GM23248 (cell line): ENCODE data around the gene DENND1A. TPM values are rescaled to one million over a fixed set of nuclear protein-coding genes. Genes with fewer than 3 reads are reported as not detected.

Experiments
- DNase-seq: peaks from one replicate; pipeline ENCODE4 v3.0.0-alpha.2; 2015
- H2AFZ ChIP-seq: fragments of 200-600 bp; sonication (generic); 2 replicates; pipeline ENCODE4 v1.6.1; 2016; ENCODE audit warnings: antibody characterized with exemption
- H3F3A ChIP-seq: fragments of 200-600 bp; sonication (generic); 2 replicates; pipeline ENCODE4 v1.6.1; 2016; ENCODE audit warnings: mild to moderate bottlenecking, antibody characterized with exemption, mixed run types; ENCODE audit not compliant: insufficient read depth
- H3K27ac ChIP-seq: fragments of 200-600 bp; sonication (generic); 2 replicates; pipeline ENCODE4 v1.5.1; 2016; ENCODE audit warnings: mild to moderate bottlenecking
- H3K27me3 ChIP-seq: fragments of 200-600 bp; sonication (generic); replicated peaks from 2 replicates; pipeline ENCODE4 v1.6.1; 2016; ENCODE audit warnings: mild to moderate bottlenecking; ENCODE audit not compliant: insufficient read depth
- H3K36me3 ChIP-seq: fragments of 200-600 bp; sonication (generic); 2 replicates; pipeline ENCODE4 v1.6.1; 2016; ENCODE audit warnings: low read depth, mild to moderate bottlenecking
- H3K4me1 ChIP-seq: fragments of 200-600 bp; sonication (generic); 2 replicates; pipeline ENCODE4 v1.6.1; 2016; ENCODE audit warnings: mild to moderate bottlenecking; ENCODE audit not compliant: insufficient read depth
- H3K4me2 ChIP-seq: fragments of 200-600 bp; sonication (generic); one replicate; pipeline ENCODE4 v1.6.1; 2016; ENCODE audit warnings: mild to moderate bottlenecking; ENCODE audit not compliant: unreplicated experiment
- H3K4me3 ChIP-seq: fragments of 200-600 bp; sonication (generic); 2 replicates; pipeline ENCODE4 v1.5.1; 2016; ENCODE audit warnings: mild to moderate bottlenecking
- H3K79me2 ChIP-seq: fragments of 200-600 bp; sonication (generic); 2 replicates; pipeline ENCODE4 v1.6.1; 2016; ENCODE audit warnings: mild to moderate bottlenecking; ENCODE audit not compliant: insufficient read depth
- H3K9ac ChIP-seq: fragments of 200-600 bp; sonication (generic); 2 replicates; pipeline ENCODE4 v1.6.1; 2016; ENCODE audit warnings: mild to moderate bottlenecking
- H3K9me2 ChIP-seq: fragments of 200-600 bp; sonication (generic); 2 replicates; pipeline ENCODE4 v1.6.1; 2016; ENCODE audit warnings: mixed run types, mild to moderate bottlenecking, moderate library complexity; ENCODE audit not compliant: insufficient read depth
- H3K9me3 ChIP-seq: fragments of 200-600 bp; sonication (generic); one replicate; pipeline ENCODE4 v1.6.1; 2017; ENCODE audit warnings: low read depth
- H4K20me1 ChIP-seq: fragments of 200-600 bp; sonication (generic); 2 replicates; pipeline ENCODE4 v1.6.0; 2016; ENCODE audit not compliant: insufficient read depth
- EZH2 ChIP-seq: fragments of 200-600 bp; sonication (generic); IDR thresholded peaks from 2 replicates; pipeline ENCODE4 v1.6.1; 2018; ENCODE audit warnings: antibody characterized with exemption, mild to moderate bottlenecking; ENCODE audit not compliant: insufficient read depth, poor library complexity, severe bottlenecking
- EZH2phosphoT487 ChIP-seq: fragments of 200-600 bp; sonication (generic); IDR thresholded peaks from 2 replicates; pipeline ENCODE4 v1.6.1; 2018; ENCODE audit warnings: antibody characterized with exemption, moderate library complexity, mild to moderate bottlenecking, low read depth; ENCODE audit not compliant: insufficient read depth
- WGBS, 2 experiments: methylation state at CpG; one replicate each; pipeline ENCODE4 v1.1.6; 2015 to 2017; ENCODE audit warnings: low lambda C conversion rate in 2 of 2, low coverage in 1 of 2; ENCODE audit errors: missing lambda C conversion rate in 2 of 2; 5-methylcytosine and 5-hydroxymethylcytosine counted together
- in situ Hi-C: fragments of 300-500 bp; cut with MboI; formaldehyde crosslinking; loops from 2 replicates; pipeline ENCODE4 v1.15.0; 2020
- polyA plus RNA-seq: library from polyadenylated mRNA; unstranded; fragments of >200 nt; fragmentation: Nextera tagmentation; extraction: Ambion mirVana; gene quantifications from 2 replicates; pipeline ENCODE4 v1.2.1, GENCODE V29; 2016
- total RNA-seq: library from RNA; depleted of rRNA; stranded (reverse); fragments of >200 nt; shearing (Covaris generic); gene quantifications from 2 replicates; pipeline ENCODE4 v1.2.3, GENCODE V29; 2014

Gene DENND1A
- total and polyA plus RNA-seq, 2 experiments from 2014 or later: 13.2 to 16.4 TPM

- H3F3A ChIP-seq: no peaks in the 10 kb centered on the region
- no peaks in the 10 kb centered on the region for H3K9me2 ChIP-seq
Observed at GRCh38 chr9:123424131-123424530, 505.8 kb downstream of the DENND1A start.

GRCh38 chr9:123423311-123423640 lies 506.6 kb downstream of the DENND1A start:
- H3F3A ChIP-seq: no peaks in the 10 kb centered on the region
- H3K9me3 ChIP-seq: no peaks in the 10 kb centered on the region
- H3K4me1 ChIP-seq: no peaks in the 10 kb centered on the region
- H3K9ac ChIP-seq: no peak overlapping the region
- no peaks in the 10 kb centered on the region for H3K36me3 ChIP-seq
- no peak overlapping the region for H3K4me2 ChIP-seq
- H3K27ac ChIP-seq: no peak overlapping the region
- no peaks in the 10 kb centered on the region for H3K27me3 ChIP-seq
- no peak overlapping the region for H3K4me3 ChIP-seq
- in situ Hi-C loops: no loop called here
- H3K79me2 ChIP-seq: no peaks in the 10 kb centered on the region
- H2AFZ ChIP-seq: no peak overlapping the region
- no peaks in the 10 kb centered on the region for H3K9me2 ChIP-seq
- DNase-seq: no peak
- TF ChIP-seq EZH2phosphoT487 (no peak), EZH2 (no peak)
- WGBS, 2 experiments: 85 to 93% methylated on average over 8 of the region's 8 CpGs
- no peaks in the 10 kb centered on the region for H4K20me1 ChIP-seq

More at GRCh38 chr9:123424131-123424530, 505.8 kb downstream of the DENND1A start:
- TF ChIP-seq EZH2phosphoT487 (no peak), EZH2 (no peak)
- Histone ChIP-seq H3K36me3 (no peaks in the 10 kb centered on the region), H3K9ac (no peak overlapping the region), H4K20me1 (no peaks in the 10 kb centered on the region), H3K9me3 (no peaks in the 10 kb centered on the region), H3K27ac (no peak overlapping the region), H3K4me2 (no peak overlapping the region), H3K4me1 (no peaks in the 10 kb centered on the region), H3K4me3 (no peak overlapping the region), H3K79me2 (no peaks in the 10 kb centered on the region), H3K27me3 (no peaks in the 10 kb centered on the region), H2AFZ (no peak overlapping the region)
- in situ Hi-C loops: no loop called here
- 94 to 96% methylated on average over 5 of the region's 5 CpGs for WGBS, 2 experiments
- DNase-seq: no peak

- in situ Hi-C loops: no loop called here
Observed at GRCh38 chr9:123422635-123423310, 507.2 kb downstream of the DENND1A start.

GRCh38 chr9:123421801-123422455 lies 508.0 kb downstream of the DENND1A start:
- TF ChIP-seq EZH2 (no peak), EZH2phosphoT487 (no peak)
- in situ Hi-C loops: no loop called here

More at GRCh38 chr9:123422635-123423310, 507.2 kb downstream of the DENND1A start:
- Histone ChIP-seq H3K9ac (no peak overlapping the region), H3K9me2 (no peaks in the 10 kb centered on the region), H3F3A (no peaks in the 10 kb centered on the region), H3K27ac (no peak overlapping the region), H3K4me2 (no peak overlapping the region), H3K4me3 (no peak overlapping the region), H2AFZ (no peak overlapping the region), H3K79me2 (no peaks in the 10 kb centered on the region), H3K4me1 (no peaks in the 10 kb centered on the region), H3K27me3 (no peaks in the 10 kb centered on the region), H4K20me1 (no peaks in the 10 kb centered on the region), H3K36me3 (no peaks in the 10 kb centered on the region), H3K9me3 (no peaks in the 10 kb centered on the region)
- no peak for DNase-seq
- TF ChIP-seq EZH2: no peak
- no peak for TF ChIP-seq EZH2phosphoT487
- WGBS, 2 experiments: 60 to 64% methylated on average over 21 of the region's 21 CpGs

More at GRCh38 chr9:123421801-123422455, 508.0 kb downstream of the DENND1A start:
- no peak overlapping the region for H3K27ac ChIP-seq
- DNase-seq: no peak
- no peaks in the 10 kb centered on the region for H3K9me2 ChIP-seq
- H3F3A ChIP-seq: no peaks in the 10 kb centered on the region
- no peak overlapping the region for H3K4me2 ChIP-seq
- H3K27me3 ChIP-seq: no peaks in the 10 kb centered on the region
- no peaks in the 10 kb centered on the region for H3K4me1 ChIP-seq
- H3K36me3 ChIP-seq: no peaks in the 10 kb centered on the region
- H2AFZ ChIP-seq: no peak overlapping the region
- WGBS, 2 experiments: 87 to 91% methylated on average over 7 to 8 of the region's 8 CpGs
- H3K4me3 ChIP-seq: no peak overlapping the region
- no peaks in the 10 kb centered on the region for H3K9me3 ChIP-seq
- H3K9ac ChIP-seq: no peak overlapping the region
- H4K20me1 ChIP-seq: no peaks in the 10 kb centered on the region
- H3K79me2 ChIP-seq: no peaks in the 10 kb centered on the region
